ENCODE data around the gene FKBP1B.
"Not testable (repeated sequence)": the region's sequence is repeated elsewhere in the genome, so short reads cannot be mapped to it uniquely, and the experiment has no call there.

FKBP1B gene

DNA sequence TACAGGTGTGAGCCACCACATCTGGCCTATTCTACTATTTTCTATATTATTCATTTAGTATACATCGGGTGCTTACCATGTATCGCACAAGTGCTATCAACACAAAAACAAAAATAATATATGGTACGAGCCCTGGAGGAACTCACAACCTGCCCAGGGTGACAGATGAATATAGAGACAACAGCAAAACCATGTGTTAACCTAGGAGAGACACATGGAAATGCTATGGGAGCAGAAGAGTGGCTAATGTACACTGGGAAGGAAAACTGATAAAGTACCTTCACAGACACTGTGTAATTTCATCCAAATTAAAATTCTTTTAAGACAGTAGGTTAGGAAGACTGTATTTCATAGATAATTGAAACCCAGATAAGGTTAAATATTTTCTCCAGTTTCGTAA, 22.7 kb downstream of the FKBP1B start:
- no peak for DNase-seq (ENCODE audit: low spot score)

DNA sequence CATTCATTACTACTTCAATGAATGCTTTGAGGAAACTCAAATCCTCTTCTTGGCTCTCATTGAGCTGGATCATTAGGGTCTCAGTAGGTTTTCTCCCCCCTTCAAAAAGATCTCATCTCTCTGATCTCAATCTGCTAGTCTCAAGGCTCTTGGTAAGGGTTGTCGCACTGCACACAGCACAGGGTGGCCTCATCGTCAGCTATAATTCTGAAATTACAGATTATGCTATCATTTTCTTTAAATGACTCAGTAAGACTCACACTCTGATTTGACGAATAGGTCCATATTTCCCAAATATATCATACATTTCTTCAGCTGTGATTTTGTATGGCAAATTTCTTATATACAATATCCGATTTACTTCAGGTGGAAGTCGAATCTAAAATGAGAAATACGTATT, 24.3 kb downstream of the FKBP1B start:
- no peak for DNase-seq (ENCODE audit: low spot score)

- DNase-seq (ENCODE audit: low spot score), result no peak
Measured at GRCh38 chr2:24075259-24075658, 25.7 kb downstream of the FKBP1B start.

DNA sequence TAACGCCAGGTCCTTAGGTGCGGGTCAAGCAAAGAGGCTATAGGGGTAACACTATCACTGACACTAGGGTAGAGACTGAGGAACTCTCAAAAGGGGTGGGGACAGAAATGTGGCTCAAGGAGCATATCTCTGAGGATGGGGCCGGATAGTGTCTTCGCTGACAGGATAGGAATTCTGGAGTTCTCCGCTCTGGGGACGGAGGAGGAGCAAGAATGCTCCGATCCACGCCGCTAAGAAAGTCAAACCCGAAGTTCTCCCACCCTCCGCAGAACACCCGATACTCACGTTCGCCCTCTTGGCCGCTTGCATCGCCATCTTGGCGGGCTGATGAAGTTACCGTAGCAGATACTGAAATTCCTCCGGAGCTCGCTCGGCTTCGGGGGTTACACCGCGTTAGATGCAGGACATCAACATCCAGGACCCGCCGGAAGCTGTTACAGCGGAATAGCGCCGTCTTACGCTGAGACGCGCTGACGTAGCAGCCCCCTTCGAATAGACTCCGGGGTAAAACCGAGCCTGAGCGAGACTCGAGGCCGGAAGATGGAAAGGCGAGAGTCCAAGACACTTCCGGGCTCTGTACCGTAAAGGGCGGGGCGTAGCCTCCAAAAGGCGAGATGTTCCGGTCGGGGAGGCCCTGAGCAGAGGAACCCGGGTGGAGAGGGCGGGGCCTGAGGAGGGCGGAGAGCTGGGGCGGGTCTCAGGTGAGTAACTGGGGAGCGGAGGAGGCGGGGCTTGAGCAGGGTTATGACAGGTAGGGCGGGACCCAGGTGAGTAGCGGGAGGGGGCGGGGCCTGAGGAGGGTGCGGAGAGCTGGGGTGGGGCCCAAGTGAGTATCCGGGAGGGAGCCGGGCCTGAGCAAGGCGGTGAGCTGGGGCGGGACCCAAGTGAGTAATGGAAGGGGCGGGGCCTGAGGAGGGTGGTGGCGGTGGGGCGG, 26.6 kb downstream of the FKBP1B start, which contains the start of gene SF3B6:
TSS of gene SF3B6 (minus strand) at position 412 of the 934 bp plus-strand sequence. CDS start at position 315, 97 bp downstream.
- peak; percentile 98 for DNase-seq (ENCODE audit: low spot score)

- DNase-seq (ENCODE audit: low spot score), result peak; percentile 16
Measured at GRCh38 chr2:24076849-24077534, 27.5 kb downstream of the FKBP1B start.

DNA sequence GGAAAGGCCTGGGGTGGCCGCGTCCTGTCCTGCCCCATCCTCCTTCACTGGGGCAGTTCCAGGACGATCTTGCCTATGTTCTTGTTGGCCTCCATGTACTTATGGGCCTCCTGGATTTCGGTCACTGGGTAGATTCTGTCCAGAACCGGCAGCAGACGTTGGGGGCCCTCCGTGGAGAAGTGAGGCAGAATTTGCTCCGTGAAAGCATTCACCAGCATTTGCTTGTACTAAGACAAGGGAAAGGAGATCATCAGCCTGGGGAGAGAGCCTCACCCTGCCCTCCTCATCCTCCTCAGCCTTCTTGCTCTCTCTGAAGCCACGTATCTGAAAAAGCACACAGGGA, 28.0 kb downstream of the FKBP1B start:
- peak; percentile 15 for DNase-seq (ENCODE audit: low spot score)

GRCh38 chr2:24077879-24078278, 28.3 kb downstream of the FKBP1B start:
- no peak for DNase-seq (ENCODE audit: low spot score)

GRCh38 chr2:24080701-24081100, 31.2 kb downstream of the FKBP1B start:
- DNase-seq (ENCODE audit: low spot score), result no peak

DNA sequence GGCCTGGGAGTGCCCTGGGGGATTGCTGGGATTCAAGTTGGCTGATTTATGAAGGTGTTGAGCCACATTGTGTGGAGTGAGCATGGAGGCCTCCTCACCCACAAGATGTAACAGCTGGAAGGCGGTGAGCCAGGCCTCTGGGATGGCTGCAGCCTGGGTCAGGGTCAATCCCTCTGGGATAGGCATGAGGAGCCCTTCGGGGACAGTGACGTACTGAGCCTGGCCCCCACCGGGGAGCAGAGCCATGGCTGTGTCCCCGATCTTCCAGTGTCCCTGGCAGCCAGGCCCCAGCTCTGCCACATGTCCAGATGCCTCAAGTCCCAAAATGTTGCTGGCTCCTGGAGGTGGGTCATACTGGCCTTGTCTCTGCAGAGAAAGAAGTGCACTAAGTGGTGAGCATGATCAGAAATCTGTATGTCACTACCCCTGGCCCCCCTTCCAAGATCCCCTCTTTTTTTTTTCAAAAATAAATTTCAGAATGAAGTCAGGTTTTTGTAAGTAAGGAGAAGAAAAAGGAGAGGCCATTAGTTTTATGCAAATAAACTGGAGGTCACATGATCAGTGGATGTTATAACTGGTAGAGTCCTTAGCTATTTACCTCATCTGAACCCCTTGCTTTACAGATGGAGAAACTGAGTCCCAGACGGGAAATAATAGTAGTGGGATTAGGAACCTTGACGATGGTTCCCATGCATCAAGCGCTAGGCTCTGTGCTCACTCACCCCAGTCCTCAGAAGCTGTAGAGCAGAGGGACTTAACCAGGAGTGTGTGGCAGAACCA, 33.4 kb downstream of the FKBP1B start:
- DNase-seq (ENCODE audit: low spot score), result no peak

DNA sequence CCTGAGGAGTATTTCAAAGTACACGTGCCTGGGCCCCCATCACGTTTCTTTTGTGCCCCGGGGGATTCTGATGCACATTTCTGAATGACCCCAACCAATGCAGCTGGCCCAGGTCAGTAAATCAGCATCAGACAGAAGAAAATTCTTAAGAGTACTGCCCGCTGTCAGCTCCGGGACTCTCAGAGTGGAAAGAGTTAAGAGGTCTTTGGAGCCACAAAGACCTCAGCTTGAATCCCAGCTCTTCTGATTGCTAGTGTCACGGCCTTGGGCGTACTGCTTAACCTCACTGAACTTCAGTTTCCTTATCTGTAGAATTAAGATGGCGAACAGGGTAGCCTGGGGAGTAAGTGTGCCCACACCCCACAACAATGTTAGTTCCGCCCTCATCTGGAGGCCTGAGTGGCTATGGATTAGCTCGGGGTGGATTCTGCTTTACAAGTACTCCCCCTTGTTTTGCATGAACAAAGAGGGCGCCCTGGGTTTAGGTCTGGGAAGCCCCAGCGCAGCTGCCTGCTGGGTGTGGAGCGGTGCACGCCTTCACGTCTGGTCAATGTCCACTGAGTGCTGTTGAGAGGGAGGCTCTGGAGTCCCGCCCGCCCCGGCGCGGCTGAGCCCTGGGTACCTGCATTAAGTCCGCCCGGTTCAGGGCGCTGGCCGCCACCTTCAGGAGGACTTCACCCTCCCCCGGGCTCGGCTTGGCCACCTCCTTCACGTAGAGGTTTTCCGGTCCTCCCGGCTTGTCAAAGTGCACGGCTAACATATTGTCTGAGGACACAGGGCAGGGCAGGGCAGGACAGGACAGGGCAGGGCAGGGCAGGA, 34.2 kb downstream of the FKBP1B start:
- DNase-seq (ENCODE audit: low spot score), result no peak

GRCh38 chr2:24084386-24085199, 35.1 kb downstream of the FKBP1B start, which contains the start of gene TP53I3:
TP53I3 (minus strand) TSS chr2:24084834; CDS start chr2:24084326, 508 bp downstream.
- peak; percentile 69 for DNase-seq (ENCODE audit: low spot score)

- no peak for DNase-seq (ENCODE audit: low spot score)
Measured at GRCh38 chr2:24085200-24085489, 35.6 kb downstream of the FKBP1B start.

DNA sequence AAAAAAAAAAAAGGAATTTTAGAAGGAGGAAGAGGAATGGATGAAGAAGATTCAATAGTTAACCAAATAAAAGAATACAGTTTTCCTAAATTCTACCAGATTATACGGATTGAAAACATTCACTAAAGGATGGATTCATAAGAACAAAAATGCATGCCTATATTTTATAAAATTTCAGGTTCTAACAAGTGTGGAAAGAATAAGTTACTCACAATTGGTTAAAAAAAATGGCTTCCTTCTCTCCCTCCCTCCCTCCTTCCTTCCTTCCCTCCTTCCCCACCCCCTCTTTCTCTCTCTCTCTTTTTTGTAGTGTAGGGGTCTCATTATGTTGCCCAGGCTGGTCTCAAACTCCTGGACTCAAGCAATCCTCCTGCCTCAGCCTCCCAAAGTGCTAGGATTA, 36.7 kb downstream of the FKBP1B start:
- DNase-seq (ENCODE audit: low spot score), result no peak

DNA sequence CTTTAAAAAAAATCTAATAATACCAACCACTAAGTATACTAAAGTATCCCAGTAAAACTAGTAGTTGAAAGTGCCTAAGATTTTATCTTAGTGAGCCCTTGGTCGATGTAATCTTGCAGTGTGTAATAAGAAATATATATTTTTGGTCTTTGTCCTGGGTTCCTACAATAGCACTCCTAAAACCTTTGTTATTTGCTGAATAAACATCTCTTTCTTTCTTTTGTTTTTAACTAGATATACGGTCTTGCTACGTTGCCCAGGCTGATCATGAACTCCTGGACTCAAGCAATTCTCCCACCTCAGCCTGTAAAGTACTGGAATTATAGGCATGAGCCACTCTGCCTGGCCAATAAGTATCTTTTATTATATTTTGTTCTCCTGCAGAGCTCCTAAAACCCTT, 37.5 kb downstream of the FKBP1B start:
- no peak for DNase-seq (ENCODE audit: low spot score)

- no peak for DNase-seq (ENCODE audit: low spot score)
Measured at GRCh38 chr2:24088821-24089359, 39.3 kb downstream of the FKBP1B start.

GRCh38 chr2:24093270-24093669, 43.7 kb downstream of the FKBP1B start:
- not testable (repeated sequence) for DNase-seq (ENCODE audit: low spot score)

GRCh38 chr2:24095171-24095677, 45.7 kb downstream of the FKBP1B start:
- peak; percentile 29 for DNase-seq (ENCODE audit: low spot score)

DNA sequence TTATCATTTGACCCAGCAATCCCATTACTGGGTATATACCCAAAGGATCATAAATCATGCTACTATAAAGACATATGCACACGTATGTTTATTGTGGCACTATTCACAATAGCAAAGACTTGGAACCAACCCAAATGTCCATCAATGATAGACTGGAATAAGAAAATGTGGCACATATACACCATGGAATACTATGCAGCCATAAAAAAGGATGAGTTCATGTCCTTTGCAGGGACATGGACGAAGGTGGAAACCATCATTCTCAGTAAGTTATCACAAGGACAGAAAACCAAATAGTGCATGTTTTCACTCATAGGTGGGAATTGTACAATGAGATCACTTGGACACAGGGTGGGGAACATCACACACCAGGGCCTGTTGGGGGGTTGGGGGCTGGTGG, 51.2 kb downstream of the FKBP1B start:
- DNase-seq (ENCODE audit: low spot score), result not testable (repeated sequence)

DNA sequence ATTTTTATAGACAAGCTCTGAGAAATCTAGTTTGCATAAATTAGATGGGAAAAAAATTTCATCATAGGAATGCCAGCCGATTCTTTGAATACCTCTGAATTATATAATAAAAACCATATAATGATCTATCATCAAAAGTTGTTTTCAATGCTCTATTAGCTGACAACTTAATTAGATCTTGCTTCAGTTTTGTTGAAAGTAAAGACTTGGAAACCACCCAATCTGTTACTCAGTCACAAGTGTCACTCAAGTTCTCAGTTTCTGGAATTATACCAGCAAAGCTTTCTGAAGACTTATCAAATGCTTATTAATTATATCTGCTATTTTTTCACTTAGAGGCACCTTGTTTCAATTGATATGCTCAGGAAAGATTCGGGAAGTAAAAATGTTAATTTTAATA, 52.5 kb downstream of the FKBP1B start:
- DNase-seq (ENCODE audit: low spot score), result peak; percentile 56

DNA sequence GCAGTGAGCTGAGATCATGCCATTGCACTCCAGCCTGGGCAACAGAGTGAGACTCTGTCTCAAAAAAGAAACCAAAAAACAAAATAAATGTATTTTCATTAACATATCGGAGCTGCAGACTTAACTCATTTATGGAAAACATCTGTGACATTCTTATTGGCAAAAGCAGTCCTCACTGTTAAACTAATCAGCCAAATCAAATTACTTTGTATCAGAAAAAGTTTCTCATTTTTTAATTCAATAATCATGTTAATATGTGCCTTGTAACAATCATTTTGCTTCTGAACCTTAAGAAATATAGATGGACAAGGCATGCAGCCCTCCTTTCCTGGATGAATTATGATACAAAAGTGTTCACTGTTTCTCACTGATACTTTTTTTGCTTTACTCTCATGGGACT, 53.1 kb downstream of the FKBP1B start:
- DNase-seq (ENCODE audit: low spot score), result no peak
